Inferior parietal cortex (tissue), 1 donor: ENCODE measurements around the gene ASTL.

ENCODE experiments used
- DNase-seq: peaks from one replicate; pipeline ENCODE4 v3.0.0-alpha.2; 2016; ENCODE audit errors: extremely low spot score

Gene ASTL

DNA sequence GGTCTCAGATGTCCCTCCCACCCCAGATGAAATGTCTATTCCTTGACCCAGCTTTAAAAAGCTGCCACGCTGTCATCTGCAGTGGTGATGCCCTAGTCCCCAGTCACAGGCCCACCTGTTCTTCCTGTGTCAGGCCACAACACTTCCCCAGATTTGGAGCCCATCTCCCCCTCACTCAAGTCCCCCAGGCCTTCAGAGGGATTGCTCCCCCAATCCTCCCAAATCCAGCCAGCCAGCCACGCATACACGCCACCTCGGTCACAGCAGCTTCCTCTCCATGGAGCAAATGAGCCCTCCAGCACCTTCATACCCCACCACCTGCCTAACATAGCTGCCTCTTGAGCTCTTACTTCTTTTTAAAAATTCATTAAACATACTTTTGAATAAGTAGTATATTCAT lies 7.8 kb downstream of the ASTL start:
- no peak for DNase-seq

DNA sequence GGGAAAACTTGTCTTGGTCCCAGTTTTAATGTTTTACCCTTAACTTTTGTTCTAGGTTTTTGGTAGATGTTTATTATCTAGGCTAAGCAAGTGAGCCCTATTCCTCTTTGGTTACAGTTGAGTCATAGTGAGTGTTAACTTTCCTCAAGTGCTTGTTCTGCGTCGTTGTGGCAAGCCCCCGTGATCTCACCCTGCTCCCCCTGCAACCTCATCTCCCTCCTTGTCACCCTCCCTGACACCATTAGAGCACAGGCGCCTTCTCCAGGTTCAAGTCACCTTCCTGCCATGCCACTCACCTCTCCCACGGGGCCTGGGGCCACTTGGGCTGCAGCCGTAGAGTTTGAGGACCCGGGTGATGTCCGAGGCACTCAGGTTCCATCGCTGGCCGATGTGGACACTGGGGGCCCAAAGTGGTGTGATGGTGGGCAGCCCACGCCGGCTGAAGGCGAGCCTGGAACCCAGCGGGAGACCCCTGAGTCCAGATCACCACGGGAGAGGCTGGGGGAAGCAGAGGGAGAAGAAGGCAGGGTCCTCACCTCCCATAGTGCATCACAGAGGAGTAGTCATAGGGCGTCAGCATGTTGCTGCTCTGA lies 8.7 kb downstream of the ASTL start:
- no peak for DNase-seq

DNA sequence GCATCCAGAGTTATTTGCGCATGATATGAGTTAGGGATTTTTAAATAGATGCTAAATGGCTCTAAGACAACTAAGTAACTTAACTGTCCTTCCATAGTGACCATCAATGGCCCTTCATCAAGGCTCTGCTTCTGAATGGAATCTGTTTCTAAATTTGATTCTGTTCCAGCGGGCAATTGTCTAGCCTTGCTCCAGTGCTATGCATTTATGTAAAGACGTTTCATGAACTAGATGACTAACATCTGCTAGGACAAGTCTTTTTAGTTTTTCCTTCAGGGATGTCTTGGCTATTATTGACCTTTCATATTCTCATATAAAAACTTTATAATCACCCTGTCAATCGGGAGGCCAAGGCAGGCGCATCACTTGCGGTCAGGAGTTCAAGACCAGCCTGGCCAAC lies 9.8 kb downstream of the ASTL start:
- no peak for DNase-seq

DNA sequence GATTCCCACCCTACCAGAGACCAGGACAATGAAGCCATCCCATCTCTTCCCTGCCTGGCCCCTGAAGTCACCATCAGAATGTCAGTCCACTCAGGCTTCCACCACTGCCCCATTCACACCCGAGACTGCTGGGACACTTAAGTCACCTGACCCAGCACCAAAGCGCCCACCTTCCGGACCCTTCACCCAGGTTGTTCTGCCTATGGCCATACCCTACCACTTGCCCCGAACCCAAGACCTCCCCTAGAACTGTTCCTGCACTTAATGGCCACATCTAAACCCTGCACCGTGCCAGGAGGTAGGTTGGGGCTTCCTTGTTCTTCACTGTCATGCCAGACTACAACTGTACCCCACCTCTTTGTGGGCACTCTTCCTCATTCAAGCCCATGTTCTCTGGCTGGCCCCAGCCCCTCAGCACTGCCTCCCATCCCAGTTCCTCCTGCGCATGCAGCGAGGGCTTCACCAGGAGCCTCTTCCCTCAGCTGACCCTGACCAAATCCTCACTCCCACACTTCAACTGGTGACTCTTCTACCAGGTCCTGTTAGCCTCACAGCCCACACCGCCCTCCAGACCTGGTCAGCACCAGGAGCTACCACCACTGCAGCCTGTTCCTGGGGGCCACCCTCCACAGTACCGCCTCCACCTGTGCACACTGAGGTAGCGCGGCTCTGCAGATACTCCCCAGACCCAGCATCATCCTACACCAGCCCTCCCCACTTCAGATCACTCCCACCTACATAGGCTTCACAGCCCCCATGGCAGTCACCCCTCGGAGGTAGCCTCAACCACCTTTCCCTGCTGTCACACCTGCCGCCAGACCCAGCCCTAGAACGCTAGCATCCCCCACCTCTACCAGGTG lies 13.7 kb downstream of the ASTL start:
- DNase-seq, result no peak

DNA sequence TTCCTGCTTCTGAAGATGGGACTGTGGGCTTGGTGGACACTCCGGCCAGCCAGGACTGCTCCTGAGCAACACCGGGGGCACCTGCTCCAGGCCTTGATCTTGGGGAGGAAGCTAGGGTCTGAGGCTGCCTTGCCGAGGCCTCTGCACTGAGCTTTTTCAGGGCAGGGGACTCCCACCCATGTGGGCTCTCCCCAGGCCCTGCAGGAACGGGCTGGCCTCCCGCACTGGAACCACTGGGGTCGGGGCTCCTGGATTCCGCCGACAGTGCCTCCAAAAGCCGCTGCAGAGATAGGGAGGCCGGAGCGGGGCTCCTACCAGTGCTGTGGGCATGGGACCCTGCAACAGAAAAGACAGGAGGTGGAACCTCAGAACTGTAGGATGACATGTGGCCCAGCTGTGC lies 14.4 kb downstream of the ASTL start:
- DNase-seq, result no peak

DNA sequence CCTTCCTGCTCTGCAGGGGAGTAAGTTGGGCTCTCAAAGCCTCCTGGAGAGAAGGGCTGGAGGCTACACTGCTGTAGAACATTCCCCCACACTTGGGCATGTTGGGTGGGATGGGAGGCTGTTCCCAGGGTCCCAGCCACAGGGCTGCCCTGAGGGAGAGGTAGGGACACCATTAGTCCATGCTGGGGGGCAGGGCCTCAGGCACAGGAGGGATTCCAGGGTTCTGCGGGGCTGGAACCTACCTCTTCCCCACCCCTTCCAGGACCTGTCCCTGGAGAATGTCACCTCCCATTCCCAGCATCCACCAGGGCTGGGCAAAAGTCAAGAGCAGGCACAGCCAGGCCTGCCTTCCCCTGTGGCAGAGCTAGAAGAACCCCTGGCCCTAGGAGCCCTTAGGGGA lies 15.0 kb downstream of the ASTL start:
- no peak for DNase-seq

DNA sequence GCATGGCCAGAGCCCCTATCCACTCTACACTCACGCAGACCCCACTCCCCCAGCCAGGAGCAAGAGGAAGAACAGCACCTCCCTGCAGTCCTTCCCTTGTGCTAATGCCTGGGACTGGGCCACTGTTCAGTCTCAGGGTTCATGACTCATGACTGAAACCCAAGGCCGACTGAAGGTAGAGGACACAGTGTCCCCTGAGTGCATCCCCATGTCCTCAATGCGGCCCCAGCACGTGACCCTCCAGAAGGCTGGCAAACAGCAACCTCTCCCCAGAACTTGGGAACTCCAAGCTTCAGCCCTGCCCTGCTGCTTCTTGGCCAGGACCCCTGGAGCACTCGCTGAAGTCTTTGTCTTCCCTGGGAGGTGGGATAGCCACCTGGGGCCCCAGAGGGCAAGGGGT lies 15.9 kb downstream of the ASTL start:
- no peak for DNase-seq

DNA sequence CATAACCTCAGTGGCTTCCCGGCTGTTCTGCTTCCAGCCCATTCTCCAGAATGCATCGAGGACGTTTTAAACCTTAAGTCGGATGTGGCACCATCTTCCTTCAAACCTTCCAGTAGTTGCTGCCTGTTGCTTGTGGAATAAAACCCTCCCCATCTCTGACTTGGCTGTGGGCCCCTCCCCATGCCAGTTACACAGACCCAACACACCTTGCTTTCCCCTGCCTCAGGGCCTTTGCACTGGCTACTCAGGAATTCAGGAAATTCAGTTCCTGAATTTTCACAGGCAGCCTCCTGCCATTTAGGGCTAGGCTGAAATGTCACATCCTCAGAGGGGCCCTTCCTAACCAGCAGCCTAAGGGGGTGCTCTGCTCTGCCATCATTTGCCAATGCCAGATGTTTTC lies 16.9 kb downstream of the ASTL start:
- no peak for DNase-seq

DNA sequence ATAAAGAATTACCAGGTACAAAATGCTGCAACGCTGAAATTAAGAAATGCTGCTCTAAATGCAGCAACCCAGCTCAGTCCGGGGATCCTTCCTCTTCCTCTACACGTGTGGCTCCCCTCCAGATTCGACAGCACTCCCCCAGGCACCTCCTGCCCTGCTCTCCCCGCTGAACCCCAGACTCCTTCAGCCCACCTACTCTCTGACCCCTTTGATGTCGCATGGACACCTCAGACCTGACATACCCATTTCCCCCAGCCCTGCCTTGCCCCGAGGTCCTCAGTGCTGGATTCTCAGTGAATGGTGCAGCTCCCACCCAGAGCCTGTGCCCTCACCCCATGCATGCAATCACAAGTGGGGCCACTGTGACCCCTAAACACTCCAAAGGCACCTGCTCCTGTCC lies 17.3 kb downstream of the ASTL start:
- no peak for DNase-seq

DNA sequence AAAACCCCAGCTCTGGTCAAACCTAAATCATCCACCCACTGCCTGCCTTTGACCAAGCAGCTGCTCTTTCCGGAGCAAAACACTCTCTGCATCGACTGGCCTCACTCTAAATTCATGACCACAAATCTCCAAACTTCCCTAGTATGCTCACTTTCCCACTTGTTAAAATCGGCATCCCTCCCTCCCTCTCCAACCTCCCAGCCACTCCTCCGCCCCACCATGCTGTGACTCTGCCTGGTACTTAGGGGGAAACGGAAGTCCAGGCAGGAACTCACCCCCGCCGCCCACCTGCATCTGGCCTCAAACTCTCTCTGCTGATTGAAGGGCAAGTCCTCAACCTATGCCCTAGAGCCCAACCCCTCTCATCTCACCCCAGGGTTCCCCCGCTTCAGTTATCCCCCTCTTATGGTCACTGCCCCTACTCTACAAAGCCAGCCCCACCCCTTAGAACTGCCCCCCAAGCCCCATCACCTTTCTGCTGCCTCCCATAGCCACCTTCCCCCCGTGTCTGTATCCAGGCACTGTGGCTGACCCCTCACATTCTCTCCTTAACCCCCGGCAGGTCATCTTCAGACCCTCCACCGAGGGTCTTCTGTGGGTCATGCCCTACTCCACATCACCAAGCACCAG lies 18.1 kb downstream of the ASTL start:
- DNase-seq, result no peak

DNA sequence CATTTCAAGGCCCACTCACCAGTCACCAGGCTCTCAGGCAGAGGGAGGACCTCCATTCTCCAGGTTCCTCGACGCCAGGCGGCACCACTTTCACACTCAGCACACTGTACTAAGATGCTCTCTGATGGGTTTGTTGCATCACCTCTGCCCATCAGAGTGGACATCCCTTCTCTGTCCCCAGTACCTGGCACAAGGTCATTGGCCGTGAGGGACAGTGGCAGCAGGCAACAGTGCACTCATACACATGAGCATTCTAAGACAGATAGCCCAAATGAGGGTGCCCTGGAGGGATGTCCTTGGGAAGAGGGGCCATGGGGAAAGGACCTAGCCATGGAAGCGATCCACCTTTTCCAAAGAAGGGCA lies 18.9 kb downstream of the ASTL start:
- DNase-seq, result no peak

DNA sequence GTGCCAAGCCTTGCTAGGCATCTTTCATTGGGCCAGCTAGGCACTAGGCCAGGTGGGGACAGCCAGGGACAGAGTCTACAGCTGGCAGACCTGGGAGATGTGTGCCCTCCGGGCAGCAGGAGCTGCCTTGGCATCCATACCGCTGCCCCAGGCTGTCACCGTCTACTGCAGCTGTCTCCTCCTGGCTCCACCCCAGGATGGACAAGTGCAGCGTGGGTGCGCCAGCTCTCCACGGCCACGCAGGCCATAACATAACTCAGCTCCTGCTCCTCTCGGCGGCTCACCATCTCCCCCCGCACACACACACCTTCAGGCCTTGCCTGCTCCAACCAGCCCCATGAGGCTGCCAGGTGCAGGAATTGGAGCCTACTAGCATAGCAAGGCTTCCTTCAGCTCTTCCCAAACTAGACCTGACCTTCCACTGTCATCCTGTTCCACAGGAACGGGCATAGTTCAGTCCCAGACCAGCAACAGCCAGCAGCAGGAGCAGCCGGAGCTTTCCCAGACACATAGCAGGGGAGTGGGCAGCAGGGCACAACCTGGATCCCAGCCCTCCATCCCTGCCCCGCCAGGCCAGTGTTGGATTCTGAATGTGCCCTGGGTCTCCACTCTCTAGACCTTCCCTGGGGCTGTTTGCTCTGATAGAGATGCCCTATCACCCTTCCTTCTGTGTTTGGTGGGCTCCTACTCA lies 19.5 kb downstream of the ASTL start:
- no peak for DNase-seq

DNA sequence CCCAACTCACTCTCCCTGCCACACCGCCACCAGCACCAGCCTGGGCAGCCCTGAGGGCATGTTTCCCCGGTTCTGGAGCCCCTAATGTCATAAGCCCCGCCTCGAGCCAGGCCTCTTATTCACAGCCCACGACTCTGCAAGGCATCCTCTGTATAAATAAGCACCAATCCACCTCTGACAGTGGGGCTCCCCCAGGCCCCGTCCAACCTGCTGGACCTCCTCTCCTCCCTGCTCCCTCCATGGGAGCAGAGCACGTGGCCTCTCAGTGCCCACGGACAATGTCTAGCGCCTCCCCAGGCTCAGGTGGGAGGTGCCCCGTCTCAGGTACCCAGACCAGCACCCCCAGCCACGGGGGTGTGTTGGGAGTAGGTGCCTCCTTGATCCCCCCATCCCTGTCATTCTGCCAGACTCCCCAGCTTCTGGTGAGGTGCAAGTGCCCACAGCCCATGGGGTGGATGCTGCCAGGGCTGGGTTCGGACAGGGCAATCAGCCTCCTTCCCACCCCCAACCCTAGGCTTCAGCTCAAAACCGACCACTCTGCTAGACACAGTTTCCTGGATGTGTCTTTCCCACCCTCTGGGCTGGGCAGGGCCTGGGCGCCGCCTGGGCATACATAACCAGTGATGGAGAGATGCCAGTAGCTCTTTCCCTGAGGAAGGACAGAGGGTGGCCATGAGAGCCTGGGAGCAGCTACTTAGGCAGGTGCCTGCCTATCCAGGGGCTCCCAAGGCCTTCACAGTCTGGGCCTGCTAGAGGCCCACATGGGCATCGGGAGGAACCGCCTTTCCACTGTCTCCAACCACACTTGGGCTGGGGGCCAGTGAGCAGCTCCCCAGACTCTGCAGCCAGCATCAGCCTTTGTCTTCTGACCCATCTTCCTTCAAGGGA lies 20.4 kb downstream of the ASTL start:
- no peak for DNase-seq

DNA sequence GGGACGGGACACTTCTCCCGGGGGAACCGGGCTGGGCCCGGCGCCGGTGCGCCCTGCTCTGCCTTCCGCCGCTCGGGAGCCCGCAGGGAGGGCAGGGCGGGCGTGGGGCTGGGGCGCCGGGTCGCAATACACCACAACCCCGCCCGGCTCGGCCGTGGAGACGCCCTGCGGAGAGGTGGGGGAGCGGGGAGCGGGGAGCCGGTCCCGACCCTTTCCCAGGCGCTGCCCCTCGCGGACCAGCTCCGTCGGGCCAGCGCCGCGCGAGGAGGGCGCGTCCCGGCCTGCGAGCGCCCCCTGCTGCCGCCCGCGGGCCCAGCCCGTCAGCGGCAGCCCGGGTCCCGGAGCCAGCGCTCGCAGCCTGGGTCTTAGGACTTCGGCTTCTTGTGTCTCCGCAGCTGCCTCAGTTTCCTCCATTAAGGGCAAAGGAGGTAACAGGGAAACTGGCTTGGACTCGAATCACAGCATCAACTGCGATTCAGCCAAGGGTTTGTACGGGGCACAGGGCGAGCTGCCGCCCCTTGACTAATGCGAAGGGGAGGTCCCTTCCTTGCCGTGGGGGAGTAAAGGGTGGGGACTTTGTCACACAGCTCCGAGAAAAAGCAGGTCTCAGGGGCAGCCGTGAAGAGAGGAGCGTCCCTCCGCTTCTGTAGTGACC lies 21.3 kb downstream of the ASTL start:
- DNase-seq, result peak; percentile 44

DNA sequence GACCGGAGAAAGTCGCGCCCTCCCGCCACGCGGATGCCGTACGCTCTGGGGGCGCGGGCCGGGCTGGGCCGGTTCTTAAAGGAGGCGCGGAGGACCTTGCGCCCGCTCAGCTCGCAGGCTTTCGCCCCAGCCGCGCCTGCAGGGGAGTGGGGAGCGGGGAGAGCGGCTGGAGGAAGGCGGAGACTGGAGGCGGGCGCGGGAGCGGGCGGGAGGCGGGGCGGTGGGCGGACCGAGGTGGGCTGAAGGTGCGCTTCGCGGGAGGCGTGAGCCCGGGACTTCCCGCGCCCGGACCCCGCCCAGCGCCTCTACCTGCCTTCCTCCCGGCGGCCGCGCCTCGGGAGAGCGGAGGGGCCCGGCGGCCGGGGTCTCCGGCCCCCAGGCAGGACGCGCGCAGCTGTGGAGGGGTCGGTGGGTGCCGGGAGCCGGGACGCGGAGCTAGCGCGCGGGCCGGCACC lies 21.9 kb downstream of the ASTL start, which contains the start of gene ADRA2B:
TSS of gene ADRA2B (minus strand) at position 148 of the 455 bp plus-strand sequence. CDS start 422 bp downstream, outside the sequence.
- no peak for DNase-seq

DNA sequence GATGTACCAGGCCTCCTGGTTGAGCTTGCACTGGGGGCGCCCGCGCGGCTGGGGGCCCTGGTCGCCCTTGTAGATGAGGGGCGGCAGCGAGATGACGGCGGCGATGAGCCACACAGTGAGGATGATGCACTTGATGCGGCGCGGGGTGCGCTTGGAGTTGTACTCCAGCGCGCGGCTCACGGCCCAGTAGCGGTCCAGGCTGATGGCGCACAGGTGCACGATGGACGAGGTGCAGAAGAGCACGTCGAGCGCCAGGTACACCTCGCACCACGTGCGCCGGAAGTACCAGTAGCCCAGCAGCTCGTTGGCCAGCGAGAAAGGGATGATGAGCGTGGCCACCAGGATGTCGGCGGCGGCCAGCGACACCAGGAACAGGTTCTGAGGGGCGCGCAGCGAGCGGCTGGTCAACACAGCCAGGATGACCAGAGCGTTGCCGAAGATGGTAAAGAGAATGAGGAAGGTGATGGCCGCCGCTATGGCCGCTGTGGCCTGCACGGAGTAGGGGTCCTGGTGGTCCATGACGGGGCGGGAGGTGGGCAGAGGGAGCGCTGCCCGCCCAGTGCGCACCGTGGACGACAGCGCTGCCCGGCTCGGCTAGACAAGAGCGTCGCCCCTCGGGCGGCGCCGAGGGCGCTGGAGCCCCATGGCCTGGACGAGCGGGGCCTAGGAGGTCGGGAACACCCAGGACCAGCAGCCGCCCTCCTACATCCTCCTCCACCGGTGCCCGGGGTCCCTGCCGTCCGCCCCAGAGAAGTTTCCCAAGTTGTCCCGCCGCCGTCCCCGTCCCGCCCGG lies 22.5 kb downstream of the ASTL start:
- no peak for DNase-seq

DNA sequence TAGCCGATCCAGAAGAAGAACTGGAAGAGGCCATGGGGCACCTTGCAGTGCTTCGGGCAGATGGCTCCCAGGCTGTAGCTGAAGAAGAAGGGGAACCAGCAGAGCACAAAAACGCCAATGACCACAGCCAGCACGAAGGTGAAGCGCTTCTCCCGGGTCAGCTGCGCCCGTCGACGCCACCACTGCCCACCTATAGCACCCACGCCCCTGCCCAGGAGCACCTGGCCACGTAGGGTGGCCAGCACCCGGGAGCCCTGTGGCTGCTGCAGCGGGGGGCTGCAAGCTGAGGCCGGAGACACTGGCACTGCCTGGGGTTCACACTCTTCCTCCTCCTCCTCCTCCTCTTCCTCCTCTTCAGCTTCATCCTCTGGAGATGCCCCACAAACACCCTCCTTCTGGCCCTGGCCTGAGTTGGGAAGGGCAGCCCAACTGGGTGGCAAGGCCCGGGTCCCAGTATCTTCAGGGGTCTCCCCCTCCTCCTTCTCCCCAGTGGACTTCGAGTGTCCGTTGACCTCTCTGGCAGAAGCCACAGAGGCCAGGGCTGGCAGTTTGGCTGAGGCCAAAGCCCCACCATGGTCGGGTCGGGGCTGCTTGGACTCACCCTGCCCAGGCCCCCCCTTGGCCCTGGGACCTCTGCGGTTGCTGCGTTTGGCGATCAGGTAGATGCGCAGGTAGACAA lies 23.3 kb downstream of the ASTL start:
- no peak for DNase-seq

DNA sequence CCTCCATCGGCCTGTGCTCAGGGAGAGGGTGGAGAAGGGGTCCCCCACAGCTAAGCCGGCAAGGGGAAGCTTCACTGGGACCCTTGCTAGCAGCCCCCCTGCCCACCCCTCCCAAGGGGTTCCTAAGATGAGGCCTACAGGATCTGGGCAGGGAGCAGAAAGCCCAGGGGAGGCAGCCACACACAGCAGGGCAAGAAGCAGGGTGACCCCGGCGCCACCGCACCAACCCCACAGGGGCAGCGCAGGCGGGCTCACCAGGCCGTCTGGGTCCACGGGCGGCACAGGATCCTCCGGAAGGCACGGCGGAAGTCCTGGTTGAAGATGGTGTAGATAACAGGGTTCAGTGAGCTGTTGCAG lies 23.8 kb downstream of the ASTL start:
- no peak for DNase-seq

DNA sequence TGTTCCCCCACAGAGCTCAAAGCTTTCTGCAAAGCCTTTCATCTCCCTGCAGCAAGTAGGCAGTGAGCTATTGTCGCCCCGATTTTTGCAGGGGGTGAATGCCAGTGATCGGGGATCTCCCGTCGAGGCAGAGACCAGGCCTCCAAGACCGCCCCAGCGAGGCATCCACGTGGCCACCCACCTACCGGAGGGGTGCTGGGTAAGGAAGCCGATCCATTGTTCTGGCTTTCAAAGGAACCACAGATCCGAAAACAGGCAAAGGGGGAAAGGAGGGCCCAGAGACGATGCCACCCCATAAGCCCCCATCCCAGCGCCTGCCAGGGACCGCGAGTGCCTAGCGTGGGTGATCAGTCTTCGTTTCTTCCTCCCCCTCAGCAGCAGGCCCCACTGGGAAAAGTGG lies 24.4 kb downstream of the ASTL start:
- no peak for DNase-seq

DNA sequence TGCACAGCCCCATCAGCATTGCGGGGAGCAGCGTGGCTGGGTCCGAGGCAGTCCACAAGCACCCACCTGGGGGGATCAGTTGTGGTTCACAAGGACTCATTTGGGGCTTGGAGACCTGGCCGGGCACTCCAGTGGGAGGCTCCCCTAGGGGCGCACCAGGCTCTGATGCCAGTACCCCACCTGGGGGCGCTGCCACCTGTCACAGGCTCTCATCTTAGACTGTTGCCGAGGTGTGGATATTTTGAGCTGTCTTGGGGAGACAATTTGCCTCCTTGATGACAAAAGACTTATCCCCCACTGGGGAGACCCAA lies 25.0 kb downstream of the ASTL start:
- no peak for DNase-seq
